Right lobe of liver (tissue), 4 donors: Measurements from ENCODE around the gene CDK11A.
A peak's percentile ranks its signal among the peaks of the same experiment; 100 is the strongest.

Experiments used
- POLR2A ChIP-seq: fragments of 450-650 bp; IDR thresholded peaks from one replicate; pipeline ENCODE4 v1.6.1; 2017; ENCODE audit warnings: antibody characterized with exemption, mild to moderate bottlenecking
- TF ChIP-seq, protein P1 (sequence below), 4 donors: fragments of 200-600 bp in 3 of 4; fragments of 450-650 bp in 1 of 4; IDR thresholded peaks; one replicate each; pipeline versions ENCODE4 v1.5.1 to v1.8.0; 2016 to 2022; ENCODE audit warnings: antibody characterized with exemption in 4 of 4, mild to moderate bottlenecking in 2 of 4
- donor health status: DM: no; HTN: no; CAD: no.
- donor health status: DM: no; HTN: no; CAD: no.
- donor health status: DM: no; HTN: yes; CAD: no.

DNA sequence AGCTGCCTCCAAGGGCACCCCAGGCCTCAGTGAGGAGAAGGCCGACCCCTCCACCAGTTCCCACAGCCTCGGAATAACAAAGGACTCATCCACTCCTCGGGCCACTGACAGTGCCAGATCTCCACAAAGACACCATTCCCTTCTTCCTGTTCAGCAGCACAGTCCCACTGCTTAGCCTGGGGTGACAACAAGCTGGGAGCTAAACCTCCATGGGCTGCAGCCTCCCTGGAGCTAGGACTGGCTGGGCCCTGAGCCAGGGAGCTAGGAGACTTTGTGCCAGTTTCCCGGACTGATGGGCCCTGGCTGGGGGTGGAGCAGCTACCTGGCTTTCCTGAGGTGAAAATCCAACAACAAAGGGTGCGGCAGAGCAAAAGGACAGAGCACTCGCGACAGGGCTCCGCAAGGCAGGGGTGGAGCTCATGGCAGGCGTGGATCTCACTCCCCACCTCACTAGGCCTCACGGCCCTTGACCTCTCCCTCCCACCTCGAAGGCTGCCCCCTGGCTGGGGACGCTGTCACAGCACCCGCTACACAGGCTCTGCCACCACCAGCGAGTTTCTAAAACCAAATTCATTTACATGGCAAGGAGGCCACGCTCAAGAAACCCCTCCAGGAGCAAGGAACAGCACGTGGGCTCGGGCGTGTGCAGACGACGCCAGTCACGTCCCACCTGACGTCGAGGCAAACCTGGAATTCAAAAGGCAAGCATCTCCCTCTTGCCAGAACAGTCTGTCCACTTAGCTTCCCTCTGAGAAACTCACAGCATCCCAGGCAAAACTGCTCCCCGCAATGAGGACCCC, 45.4 kb downstream of the CDK11A start:
- TF ChIP-seq, protein P1, sequence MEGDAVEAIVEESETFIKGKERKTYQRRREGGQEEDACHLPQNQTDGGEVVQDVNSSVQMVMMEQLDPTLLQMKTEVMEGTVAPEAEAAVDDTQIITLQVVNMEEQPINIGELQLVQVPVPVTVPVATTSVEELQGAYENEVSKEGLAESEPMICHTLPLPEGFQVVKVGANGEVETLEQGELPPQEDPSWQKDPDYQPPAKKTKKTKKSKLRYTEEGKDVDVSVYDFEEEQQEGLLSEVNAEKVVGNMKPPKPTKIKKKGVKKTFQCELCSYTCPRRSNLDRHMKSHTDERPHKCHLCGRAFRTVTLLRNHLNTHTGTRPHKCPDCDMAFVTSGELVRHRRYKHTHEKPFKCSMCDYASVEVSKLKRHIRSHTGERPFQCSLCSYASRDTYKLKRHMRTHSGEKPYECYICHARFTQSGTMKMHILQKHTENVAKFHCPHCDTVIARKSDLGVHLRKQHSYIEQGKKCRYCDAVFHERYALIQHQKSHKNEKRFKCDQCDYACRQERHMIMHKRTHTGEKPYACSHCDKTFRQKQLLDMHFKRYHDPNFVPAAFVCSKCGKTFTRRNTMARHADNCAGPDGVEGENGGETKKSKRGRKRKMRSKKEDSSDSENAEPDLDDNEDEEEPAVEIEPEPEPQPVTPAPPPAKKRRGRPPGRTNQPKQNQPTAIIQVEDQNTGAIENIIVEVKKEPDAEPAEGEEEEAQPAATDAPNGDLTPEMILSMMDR (IDR thresholded peaks at IDR 0.05), result peak; percentile 37 to 72 (median 55)
- no peak for TF ChIP-seq POLR2A
